Ovary (tissue), 9 donors: ENCODE measurements around the gene VMP1. TPM values are rescaled to one million over a fixed set of nuclear protein-coding genes. Genes with fewer than 3 reads are reported as not detected.

Experiments
- DNase-seq, 5 donors: peaks; one replicate each; pipeline ENCODE4 v3.0.0-alpha.2; 2019 to 2020
- H3K27ac ChIP-seq, 2 donors: fragments of 200-600 bp; one replicate each; pipeline versions ENCODE4 v1.5.1 to v1.8.0; 2019 to 2022
- H3K27me3 ChIP-seq: fragments of 200-600 bp; one replicate; pipeline ENCODE4 v1.8.0; 2022
- H3K36me3 ChIP-seq: fragments of 200-600 bp; sonication (generic); one replicate; pipeline ENCODE4 v1.5.1; 2019
- H3K4me1 ChIP-seq: one replicate; pipeline ENCODE4 v1.8.1; 2013; ENCODE audit warnings: mild to moderate bottlenecking, moderate library complexity; ENCODE audit not compliant: insufficient read depth
- H3K4me3 ChIP-seq: fragments of 200-600 bp; sonication (generic); one replicate; pipeline ENCODE4 v1.5.1; 2017
- H3K9me3 ChIP-seq, 2 donors: fragments of 200-600 bp in 1 of 2; sonication (generic) in 1 of 2; one replicate each; pipeline versions ENCODE4 v1.5.1 to v1.8.1; 2013 to 2019; ENCODE audit warnings: mild to moderate bottlenecking in 1 of 2, moderate library complexity in 1 of 2
- EP300 ChIP-seq: sonication (generic); formaldehyde crosslinking; IDR thresholded peaks from one replicate; pipeline ENCODE4 v1.6.1; 2017; ENCODE audit warnings: antibody characterized with exemption
- POLR2A ChIP-seq: fragments of 450-650 bp; IDR thresholded peaks from one replicate; pipeline ENCODE4 v1.6.1; 2017; ENCODE audit warnings: antibody characterized with exemption, mild to moderate bottlenecking, moderate library complexity
- WGBS, 3 donors: extraction: QIAGEN DNeasy Blood & Tissue Kit in 1 of 3; methylation state at CpG; one replicate each; pipeline versions ENCODE4 v1.1.5 to v1.1.7; 2013 to 2017; 5-methylcytosine and 5-hydroxymethylcytosine counted together
- intact Hi-C, 4 donors: fragments of 100-400 bp; cut with DNase I; formaldehyde crosslinking; loops; one replicate each; pipeline versions ENCODE4 v1.11.0 to v1.15.1; 2022 to 2023
- polyA plus RNA-seq, 2 donors: library from polyadenylated mRNA; stranded (reverse); fragments of 200-250 nt in 1 of 2; fragments of 350-450 nt in 1 of 2; fragmentation: Illumina TruSeq in 1 of 2; extraction: RNeasy Lipid Tissue Mini Kit (QIAGEN cat#74804) in 1 of 2; gene quantifications; one replicate each; pipeline ENCODE4 v1.2.3, GENCODE V29; 2013 to 2014
- total RNA-seq, 7 donors: library from RNA; depleted of rRNA in 2 of 7; stranded (reverse); fragments of >200 nt in 2 of 7; fragmentation: NEBNext Ultra II Directional in 3 of 7; extraction: Animal tissue kit (Norgen Biotek cat#: 25700) in 3 of 7; gene quantifications; one replicate each; pipeline versions ENCODE4 v1.1.0 to v1.2.4, GENCODE V29; 2016 to 2023
- TF ChIP-seq, protein P1 (sequence below), 3 donors: fragments of 450-650 bp in 2 of 3; fragments of 200-600 bp in 1 of 3; IDR thresholded peaks; one replicate each; pipeline versions ENCODE4 v1.5.1 to v1.8.0; 2016 to 2022; ENCODE audit warnings: antibody characterized with exemption in 3 of 3, mild to moderate bottlenecking in 1 of 3
- donor health status: DM: no; HTN: no; CAD: no; lungs with moderate emphysema.
- donor health status: DM: no; HTN: no; CAD: no.
- donor health status: Bipolar disorder and iron deficiency.
- donor health status: DM: yes; HTN: yes; CAD: no.
- donor health status: DM: no; HTN: no; CAD: no.
- donor health status: DM: yes; HTN: yes; CAD: no.

VMP1 gene
- total and polyA plus RNA-seq, 9 donors = 63.5 to 667 (median 154) TPM

DNA sequence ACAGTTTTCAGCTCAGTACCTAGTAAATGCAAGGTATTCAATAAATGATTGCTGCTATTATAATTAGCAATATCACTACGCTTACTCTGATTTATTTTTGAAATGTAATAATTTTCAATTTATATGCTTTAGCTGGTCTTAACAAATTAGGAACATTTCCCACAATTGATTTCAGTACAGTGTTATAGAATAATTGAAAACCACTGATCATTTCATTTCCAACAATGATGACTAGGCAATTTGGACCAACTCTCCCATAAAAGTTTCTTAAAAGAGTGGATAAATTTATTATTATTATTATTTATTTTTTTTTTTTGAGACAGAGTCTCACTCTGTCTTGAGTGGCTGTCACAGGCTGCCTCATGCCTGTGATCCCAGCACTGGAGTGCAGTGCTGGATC is 41.1 kb downstream of the VMP1 start:
- TF ChIP-seq EP300 = no peak
- TF ChIP-seq POLR2A = no peak
- TF ChIP-seq, protein P1, sequence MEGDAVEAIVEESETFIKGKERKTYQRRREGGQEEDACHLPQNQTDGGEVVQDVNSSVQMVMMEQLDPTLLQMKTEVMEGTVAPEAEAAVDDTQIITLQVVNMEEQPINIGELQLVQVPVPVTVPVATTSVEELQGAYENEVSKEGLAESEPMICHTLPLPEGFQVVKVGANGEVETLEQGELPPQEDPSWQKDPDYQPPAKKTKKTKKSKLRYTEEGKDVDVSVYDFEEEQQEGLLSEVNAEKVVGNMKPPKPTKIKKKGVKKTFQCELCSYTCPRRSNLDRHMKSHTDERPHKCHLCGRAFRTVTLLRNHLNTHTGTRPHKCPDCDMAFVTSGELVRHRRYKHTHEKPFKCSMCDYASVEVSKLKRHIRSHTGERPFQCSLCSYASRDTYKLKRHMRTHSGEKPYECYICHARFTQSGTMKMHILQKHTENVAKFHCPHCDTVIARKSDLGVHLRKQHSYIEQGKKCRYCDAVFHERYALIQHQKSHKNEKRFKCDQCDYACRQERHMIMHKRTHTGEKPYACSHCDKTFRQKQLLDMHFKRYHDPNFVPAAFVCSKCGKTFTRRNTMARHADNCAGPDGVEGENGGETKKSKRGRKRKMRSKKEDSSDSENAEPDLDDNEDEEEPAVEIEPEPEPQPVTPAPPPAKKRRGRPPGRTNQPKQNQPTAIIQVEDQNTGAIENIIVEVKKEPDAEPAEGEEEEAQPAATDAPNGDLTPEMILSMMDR (IDR thresholded peaks at IDR 0.05) = no peak
- 91 to 98% (median 95%) methylated on average over 1 of the region's 1 CpG for WGBS, 3 donors
- DNase-seq = no peak
- Histone ChIP-seq H3K27me3 (no peaks in the 10 kb centered on the region), H3K9me3 (no peaks in the 10 kb centered on the region), H3K27ac (no peak overlapping the region), H3K4me3 (no peak overlapping the region), H3K36me3 (no peaks in the 10 kb centered on the region), H3K4me1 (no peaks in the 10 kb centered on the region)
- intact Hi-C loops = loop anchor here in 2 of 4 donors (5.0 to 10.0 kb wide), 2 partner anchors 114 to 286 kb away; no protein-coding TSS in a partner anchor

- DNase-seq = no peak
- TF ChIP-seq POLR2A (no peak), EP300 (no peak)
- TF ChIP-seq, protein P1 (IDR thresholded peaks at IDR 0.05) = no peak
- Histone ChIP-seq H3K4me3 (no peak overlapping the region), H3K4me1 (peaks cover 5% of the 10 kb centered on the region), H3K27me3 (no peaks in the 10 kb centered on the region), H3K9me3 (no peaks in the 10 kb centered on the region), H3K27ac (no peak overlapping the region), H3K36me3 (no peaks in the 10 kb centered on the region)
- intact Hi-C loops = loop anchor here in 1 of 4 donors (5.0 kb wide), 1 partner anchor 100 kb away; no protein-coding TSS in a partner anchor
- 92 to 94% (median 93%) methylated on average over 11 of the region's 11 CpGs for WGBS, 3 donors
Observed at GRCh38 chr17:59751955-59752413, 44.5 kb downstream of the VMP1 start.

- peaks cover 5% of the 10 kb centered on the region for H3K4me1 ChIP-seq
- H3K27me3 ChIP-seq = no peaks in the 10 kb centered on the region
- no peaks in the 10 kb centered on the region for H3K9me3 ChIP-seq
- intact Hi-C loops = loop anchor here in 1 of 4 donors (5.0 kb wide), 1 partner anchor 100 kb away; no protein-coding TSS in a partner anchor
- no peak for TF ChIP-seq POLR2A
- TF ChIP-seq EP300 = no peak
- TF ChIP-seq, protein P1 (IDR thresholded peaks at IDR 0.05) = no peak
- no peak overlapping the region for H3K27ac ChIP-seq
- H3K36me3 ChIP-seq = no peaks in the 10 kb centered on the region
- H3K4me3 ChIP-seq = no peak overlapping the region
- no peak for DNase-seq
Observed at GRCh38 chr17:59752446-59752845, 45.0 kb downstream of the VMP1 start.

- intact Hi-C loops = loop anchor here in 1 of 4 donors (5.0 kb wide), 1 partner anchor 99 kb away; no protein-coding TSS in a partner anchor
- Histone ChIP-seq H3K4me1 (peaks cover 5% of the 10 kb centered on the region), H3K4me3 (no peak overlapping the region), H3K9me3 (no peaks in the 10 kb centered on the region), H3K27ac (no peak overlapping the region), H3K36me3 (no peaks in the 10 kb centered on the region), H3K27me3 (no peaks in the 10 kb centered on the region)
- DNase-seq = no peak
- WGBS, 3 donors = 77 to 92% (median 81%) methylated on average over 7 of the region's 7 CpGs
- TF ChIP-seq, protein P1 (IDR thresholded peaks at IDR 0.05) = no peak
- TF ChIP-seq EP300 (no peak), POLR2A (no peak)
Observed at GRCh38 chr17:59752922-59753321, 45.5 kb downstream of the VMP1 start.
